Activated naive CD8-positive, alpha-beta T cell treated with anti-CD3 and anti-CD28 coated beads, Interleukin-2, amount 10 ng/mL, durations not matched to agents 7 days and 5 days (primary cell): ENCODE data around the gene FHIT. TPM values are rescaled to one million over a fixed set of nuclear protein-coding genes. Genes with fewer than 3 reads are reported as not detected.

Source experiments
- ATAC-seq: fragments of 150-1000 bp; cut with Tn5 transposase; one replicate; pipeline ENCODE4 v1.10.0; 2021; ENCODE audit warnings: low read depth, moderate library complexity
- POLR2A ChIA-PET: fragments of 350-600 bp; sonication (Branson Sonifier 250); formaldehyde crosslinking; loops from one replicate; lab custom pipeline; 2021; ENCODE audit warnings: antibody characterized with exemption; lab: Charles Lee
- DNase-seq: peaks from one replicate; pipeline ENCODE4 v3.0.0; 2021
- H3K27ac Mint-ChIP-seq: one replicate; pipeline ENCODE4 v1.8.0; 2022; ENCODE audit warnings: mild to moderate bottlenecking, mixed read lengths
- H3K27me3 Mint-ChIP-seq: one replicate; pipeline ENCODE4 v1.8.0; 2022; ENCODE audit warnings: mild to moderate bottlenecking, moderate library complexity, mixed read lengths
- H3K36me3 Mint-ChIP-seq: one replicate; pipeline ENCODE4 v1.8.0; 2021; ENCODE audit warnings: mild to moderate bottlenecking, mixed read lengths
- H3K4me1 Mint-ChIP-seq: one replicate; pipeline ENCODE4 v1.8.0; 2021; ENCODE audit warnings: mixed read lengths
- H3K4me3 Mint-ChIP-seq: one replicate; pipeline ENCODE4 v1.8.0; 2022; ENCODE audit warnings: mild to moderate bottlenecking, moderate library complexity, mixed read lengths
- H3K9me3 Mint-ChIP-seq: one replicate; pipeline ENCODE4 v1.8.0; 2021; ENCODE audit warnings: mixed read lengths
- total RNA-seq, 2 experiments: library from RNA; stranded (reverse); gene quantifications; one replicate each; pipeline ENCODE4 v1.2.3, GENCODE V29; 2021

FHIT gene
- total RNA-seq, 2 experiments from 2014 or later: 3.7 to 5.8 TPM

GRCh38 chr3:60189304-60189703, 1061.9 kb downstream of the FHIT start:
- POLR2A ChIA-PET: no interaction called here

GRCh38 chr3:60188803-60189202, 1062.4 kb downstream of the FHIT start:
- no peak overlapping the region for H3K27ac Mint-ChIP-seq
- no peaks in the 10 kb centered on the region for H3K27me3 Mint-ChIP-seq
- H3K9me3 Mint-ChIP-seq: peaks cover under 1% of the 10 kb centered on the region
- peaks cover 2% of the 10 kb centered on the region for H3K36me3 Mint-ChIP-seq
- DNase-seq (no peak), ATAC-seq (no peak)
- H3K4me3 Mint-ChIP-seq: no peak overlapping the region
- POLR2A ChIA-PET: no interaction called here
- peaks cover 15% of the 10 kb centered on the region for H3K4me1 Mint-ChIP-seq

More at GRCh38 chr3:60189304-60189703, 1061.9 kb downstream of the FHIT start:
- H3K27ac Mint-ChIP-seq: no peak overlapping the region
- H3K36me3 Mint-ChIP-seq: peaks cover 4% of the 10 kb centered on the region
- peaks cover 2% of the 10 kb centered on the region for H3K9me3 Mint-ChIP-seq
- peaks cover 16% of the 10 kb centered on the region for H3K4me1 Mint-ChIP-seq
- no peak overlapping the region for H3K4me3 Mint-ChIP-seq
- no peak for DNase-seq
- H3K27me3 Mint-ChIP-seq: no peaks in the 10 kb centered on the region
- ATAC-seq: no peak

DNA sequence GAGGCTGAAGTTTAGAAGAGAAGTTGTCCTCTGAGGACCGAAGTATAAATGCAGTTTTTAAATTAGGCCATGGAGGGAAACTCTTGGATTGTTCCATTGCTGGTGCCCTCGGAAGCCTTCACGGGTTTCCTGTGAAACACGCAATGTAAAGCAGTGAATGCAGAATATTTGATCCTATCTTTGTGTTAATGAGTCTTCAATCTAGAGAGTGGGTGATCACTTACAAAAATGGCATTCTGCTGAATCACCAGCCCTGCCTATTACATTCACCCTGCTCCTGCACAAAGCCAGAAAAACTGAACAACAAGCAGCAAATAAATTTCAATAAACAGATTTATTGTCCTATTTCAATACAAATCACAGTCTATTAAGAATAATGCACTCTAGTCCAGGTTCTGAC, 1063.9 kb downstream of the FHIT start:
- H3K4me1 Mint-ChIP-seq: peaks cover 5% of the 10 kb centered on the region
- POLR2A ChIA-PET: no interaction called here
- ATAC-seq: no peak
- no peak for DNase-seq
- no peaks in the 10 kb centered on the region for H3K9me3 Mint-ChIP-seq
- H3K36me3 Mint-ChIP-seq: no peaks in the 10 kb centered on the region
- no peak overlapping the region for H3K27ac Mint-ChIP-seq
- no peaks in the 10 kb centered on the region for H3K27me3 Mint-ChIP-seq
- H3K4me3 Mint-ChIP-seq: no peak overlapping the region

GRCh38 chr3:60186359-60186758, 1064.9 kb downstream of the FHIT start:
- DNase-seq (no peak), ATAC-seq (no peak)
- no peaks in the 10 kb centered on the region for H3K27me3 Mint-ChIP-seq
- no peak overlapping the region for H3K27ac Mint-ChIP-seq
- peaks cover 2% of the 10 kb centered on the region for H3K9me3 Mint-ChIP-seq
- peaks cover 4% of the 10 kb centered on the region for H3K4me1 Mint-ChIP-seq
- H3K36me3 Mint-ChIP-seq: no peaks in the 10 kb centered on the region
- no peak overlapping the region for H3K4me3 Mint-ChIP-seq
- POLR2A ChIA-PET: no interaction called here

DNA sequence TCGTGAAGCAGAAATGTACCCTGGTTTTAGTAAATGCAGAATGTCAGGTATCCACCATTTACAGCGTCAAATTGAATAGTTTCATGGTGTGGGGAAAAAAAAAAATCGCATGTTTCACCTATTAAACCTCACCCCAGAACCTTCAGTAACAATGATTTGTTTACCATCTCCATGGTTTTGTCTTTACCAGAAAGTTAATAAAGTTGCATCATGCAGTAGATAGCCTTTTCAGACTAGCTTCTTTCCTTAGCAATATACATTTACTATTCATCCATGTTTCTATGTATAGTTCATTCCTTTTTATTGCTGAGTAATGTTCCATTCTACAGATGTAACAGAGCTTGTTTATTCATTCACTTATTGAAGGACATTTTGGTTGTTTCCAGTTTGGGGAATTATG, 1066.1 kb downstream of the FHIT start:
- DNase-seq: no peak
- POLR2A ChIA-PET: no interaction called here
- Mint-ChIP-seq H3K36me3 (no peaks in the 10 kb centered on the region), H3K27ac (no peak overlapping the region), H3K4me3 (no peak overlapping the region), H3K4me1 (peaks cover 4% of the 10 kb centered on the region), H3K27me3 (no peaks in the 10 kb centered on the region), H3K9me3 (peaks cover 2% of the 10 kb centered on the region)
- no peak for ATAC-seq

DNA sequence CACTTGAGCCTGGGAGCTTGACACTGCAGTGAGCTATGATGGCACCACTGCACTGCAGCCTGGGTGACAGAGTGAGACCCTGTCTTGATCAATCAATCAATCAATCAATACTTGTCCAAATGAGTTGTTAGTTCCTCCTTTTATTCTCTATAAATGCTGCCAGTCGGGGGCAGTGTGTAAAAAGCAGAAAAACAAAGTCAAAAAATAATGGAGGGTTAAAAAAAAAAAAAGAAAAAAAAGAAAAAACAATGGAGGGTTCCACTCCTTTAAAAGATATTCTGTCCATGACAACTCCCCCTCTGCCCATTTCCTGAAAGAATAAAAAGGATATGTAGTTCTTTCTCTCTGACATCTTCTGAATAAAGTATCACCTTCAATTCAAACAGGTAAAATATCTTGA, 1068.6 kb downstream of the FHIT start:
- Mint-ChIP-seq H3K27ac (no peak overlapping the region), H3K4me1 (no peaks in the 10 kb centered on the region), H3K27me3 (no peaks in the 10 kb centered on the region), H3K9me3 (peaks cover 2% of the 10 kb centered on the region), H3K4me3 (no peak overlapping the region), H3K36me3 (no peaks in the 10 kb centered on the region)
- POLR2A ChIA-PET: no interaction called here
- no peak for ATAC-seq
- DNase-seq: no peak

- ATAC-seq (no peak), DNase-seq (no peak)
- POLR2A ChIA-PET: no interaction called here
- Mint-ChIP-seq H3K36me3 (no peaks in the 10 kb centered on the region), H3K9me3 (peaks cover 2% of the 10 kb centered on the region), H3K4me1 (no peaks in the 10 kb centered on the region), H3K27me3 (no peaks in the 10 kb centered on the region), H3K27ac (no peak overlapping the region), H3K4me3 (no peak overlapping the region)
Measured at GRCh38 chr3:60178931-60179653, 1072.2 kb downstream of the FHIT start.

- Mint-ChIP-seq H3K4me1 (no peaks in the 10 kb centered on the region), H3K27me3 (no peaks in the 10 kb centered on the region), H3K36me3 (no peaks in the 10 kb centered on the region), H3K4me3 (no peak overlapping the region), H3K27ac (no peak overlapping the region), H3K9me3 (peaks cover 2% of the 10 kb centered on the region)
- no peak for DNase-seq
- POLR2A ChIA-PET: no interaction called here
- no peak for ATAC-seq
Measured at GRCh38 chr3:60177726-60178125, 1073.5 kb downstream of the FHIT start.

DNA sequence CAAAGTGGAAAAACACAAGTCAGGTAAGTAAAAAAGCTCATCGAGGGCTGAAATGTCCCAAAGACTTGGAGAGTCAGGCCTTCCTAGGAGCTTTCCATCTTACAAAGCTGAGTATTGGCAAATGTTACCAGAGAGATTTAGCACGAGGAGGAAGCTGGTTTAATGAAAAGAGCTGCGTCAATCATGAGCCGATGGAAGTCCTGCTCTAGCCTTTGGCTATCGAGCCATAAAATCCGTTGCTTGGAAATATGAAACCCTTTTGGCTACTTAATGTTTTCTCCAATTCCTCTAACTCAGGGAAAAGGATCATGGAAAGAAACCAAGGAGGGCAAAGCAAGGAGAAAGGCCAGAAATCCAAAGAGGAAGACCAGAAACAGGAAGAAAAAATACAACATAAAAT, 1074.6 kb downstream of the FHIT start:
- Mint-ChIP-seq H3K27me3 (no peaks in the 10 kb centered on the region), H3K4me1 (no peaks in the 10 kb centered on the region), H3K4me3 (no peak overlapping the region), H3K9me3 (no peaks in the 10 kb centered on the region), H3K36me3 (no peaks in the 10 kb centered on the region), H3K27ac (no peak overlapping the region)
- POLR2A ChIA-PET: no interaction called here
- no peak for ATAC-seq
- no peak for DNase-seq

DNA sequence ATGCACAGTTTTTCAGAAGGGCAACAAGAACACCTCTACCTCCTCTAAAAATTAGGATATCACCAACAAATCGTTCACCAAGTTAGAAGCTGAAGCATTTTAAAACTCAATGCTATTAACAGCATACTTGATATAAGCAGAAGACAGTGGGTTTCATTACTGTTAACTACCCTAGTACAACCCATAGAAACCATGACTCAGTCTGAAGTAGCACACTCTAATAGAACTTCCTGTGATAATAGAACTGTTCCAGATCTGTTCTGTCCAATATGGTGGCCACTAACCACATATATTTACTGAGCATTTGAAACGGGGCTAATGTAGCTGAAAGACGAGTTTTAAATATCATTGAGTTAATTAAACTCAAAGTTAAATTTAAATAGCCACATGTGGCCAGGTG, 1075.6 kb downstream of the FHIT start:
- H3K4me3 Mint-ChIP-seq: no peak overlapping the region
- no peaks in the 10 kb centered on the region for H3K27me3 Mint-ChIP-seq
- ATAC-seq: no peak
- H3K4me1 Mint-ChIP-seq: no peaks in the 10 kb centered on the region
- H3K27ac Mint-ChIP-seq: no peak overlapping the region
- POLR2A ChIA-PET: no interaction called here
- H3K9me3 Mint-ChIP-seq: no peaks in the 10 kb centered on the region
- no peaks in the 10 kb centered on the region for H3K36me3 Mint-ChIP-seq
- no peak for DNase-seq

DNA sequence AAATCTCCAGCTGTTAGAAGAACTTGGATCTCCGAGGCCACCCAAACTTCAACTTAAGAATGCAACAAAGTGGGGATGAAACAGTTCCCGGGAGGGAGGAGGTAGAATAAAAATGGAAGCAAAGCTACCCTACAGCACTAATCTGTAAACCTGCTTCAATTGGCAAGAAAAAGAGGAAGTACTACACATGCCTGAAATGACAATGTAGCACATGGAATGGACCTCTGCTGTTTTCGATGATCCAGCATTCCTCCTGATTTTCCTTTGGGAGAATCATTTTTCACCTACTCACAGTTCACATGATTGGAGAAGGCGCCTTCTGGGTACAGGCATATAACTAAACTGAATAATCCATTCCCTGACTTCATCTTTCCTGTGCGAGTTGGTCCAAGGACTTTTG, 1081.5 kb downstream of the FHIT start:
- no peak for DNase-seq
- POLR2A ChIA-PET: no interaction called here
- H3K27ac Mint-ChIP-seq: no peak overlapping the region
- peaks cover 2% of the 10 kb centered on the region for H3K9me3 Mint-ChIP-seq
- no peak overlapping the region for H3K4me3 Mint-ChIP-seq
- no peaks in the 10 kb centered on the region for H3K4me1 Mint-ChIP-seq
- no peak for ATAC-seq
- H3K36me3 Mint-ChIP-seq: no peaks in the 10 kb centered on the region
- H3K27me3 Mint-ChIP-seq: no peaks in the 10 kb centered on the region

- POLR2A ChIA-PET: no interaction called here
- Mint-ChIP-seq H3K36me3 (no peaks in the 10 kb centered on the region), H3K27me3 (no peaks in the 10 kb centered on the region), H3K27ac (no peak overlapping the region), H3K4me1 (no peaks in the 10 kb centered on the region), H3K4me3 (no peak overlapping the region), H3K9me3 (peaks cover 2% of the 10 kb centered on the region)
- no peak for ATAC-seq
- no peak for DNase-seq
Measured at GRCh38 chr3:60167186-60167585, 1084.1 kb downstream of the FHIT start.

GRCh38 chr3:60160822-60161748, 1090.2 kb downstream of the FHIT start:
- ATAC-seq: no peak
- no peaks in the 10 kb centered on the region for H3K9me3 Mint-ChIP-seq
- H3K4me3 Mint-ChIP-seq: no peak overlapping the region
- POLR2A ChIA-PET: interaction anchor here (0.6 kb wide), 1 partner anchor 43 kb away, joined by 5 read pairs; no protein-coding TSS in a partner anchor
- DNase-seq: no peak
- peaks cover 2% of the 10 kb centered on the region for H3K36me3 Mint-ChIP-seq
- no peak overlapping the region for H3K27ac Mint-ChIP-seq
- H3K27me3 Mint-ChIP-seq: no peaks in the 10 kb centered on the region
- H3K4me1 Mint-ChIP-seq: peaks cover 4% of the 10 kb centered on the region
